Transverse colon (tissue), 3 donors: ENCODE results near the gene SIL1.

Experiments used
- EP300 ChIP-seq: sonication (generic); formaldehyde crosslinking; IDR thresholded peaks from one replicate; pipeline ENCODE4 v1.6.1; 2017; ENCODE audit warnings: antibody characterized with exemption, low read depth
- TF ChIP-seq, protein P1 (sequence below), 5 experiments: fragments of 200-600 bp in 3 of 5; fragments of 450-650 bp in 2 of 5; sonication (generic) in 3 of 5; IDR thresholded peaks; 1 replicate in 2 of 5; 2 replicates in 3 of 5; pipeline ENCODE4 v1.5.1; 2016 to 2017; ENCODE audit warnings: antibody characterized with exemption in 5 of 5, inconsistent platforms in 3 of 5, mild to moderate bottlenecking in 2 of 5, moderate library complexity in 1 of 5

GRCh38 chr5:139178935-139179334 is 19.2 kb downstream of the SIL1 start:
- TF ChIP-seq, protein P1, sequence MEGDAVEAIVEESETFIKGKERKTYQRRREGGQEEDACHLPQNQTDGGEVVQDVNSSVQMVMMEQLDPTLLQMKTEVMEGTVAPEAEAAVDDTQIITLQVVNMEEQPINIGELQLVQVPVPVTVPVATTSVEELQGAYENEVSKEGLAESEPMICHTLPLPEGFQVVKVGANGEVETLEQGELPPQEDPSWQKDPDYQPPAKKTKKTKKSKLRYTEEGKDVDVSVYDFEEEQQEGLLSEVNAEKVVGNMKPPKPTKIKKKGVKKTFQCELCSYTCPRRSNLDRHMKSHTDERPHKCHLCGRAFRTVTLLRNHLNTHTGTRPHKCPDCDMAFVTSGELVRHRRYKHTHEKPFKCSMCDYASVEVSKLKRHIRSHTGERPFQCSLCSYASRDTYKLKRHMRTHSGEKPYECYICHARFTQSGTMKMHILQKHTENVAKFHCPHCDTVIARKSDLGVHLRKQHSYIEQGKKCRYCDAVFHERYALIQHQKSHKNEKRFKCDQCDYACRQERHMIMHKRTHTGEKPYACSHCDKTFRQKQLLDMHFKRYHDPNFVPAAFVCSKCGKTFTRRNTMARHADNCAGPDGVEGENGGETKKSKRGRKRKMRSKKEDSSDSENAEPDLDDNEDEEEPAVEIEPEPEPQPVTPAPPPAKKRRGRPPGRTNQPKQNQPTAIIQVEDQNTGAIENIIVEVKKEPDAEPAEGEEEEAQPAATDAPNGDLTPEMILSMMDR (IDR thresholded peaks at IDR 0.05) = no peak
- no peak for TF ChIP-seq EP300
